HepG2 (cell line): Measurements from ENCODE around the gene GMPPA. TPM values are rescaled to one million over a fixed set of nuclear protein-coding genes. Genes with fewer than 3 reads are reported as not detected.

Experiments
- ATAC-seq: fragments of 200-7000 bp; cut with Tn5 transposase; 3 replicates; pipeline ENCODE4 v1.9.1; 2020; ENCODE audit warnings: mild to moderate bottlenecking, moderate library complexity
- BruUV-seq: library from RNA; stranded (reverse); fragments of 400-500 nt; replicated peaks from 2 replicates; lab custom pipeline; 2021; lab: Mats Ljungman, UMichigan
- CTCF ChIA-PET: fragments of 300-600 bp; formaldehyde crosslinking; extraction: SDS; loops from one replicate; lab custom pipeline; 2021; ENCODE audit warnings: low total read pairs, inconsistent platforms, low intra/inter-chr PET ratio; lab: Yijun Ruan, JAX
- POLR2A ChIA-PET: fragments of 350-600 bp; sonication (Branson Sonifier 250); formaldehyde crosslinking; loops from one replicate; lab custom pipeline; 2020; ENCODE audit warnings: antibody characterized with exemption, inconsistent platforms; lab: Yijun Ruan, JAX
- DNase-seq: peaks from one replicate; pipeline ENCODE4 v3.0.0-alpha.2; 2015; ENCODE audit warnings: low spot score
- FAIRE-seq: peaks from 3 replicates; lab custom pipeline; 2011; peaks lifted over from hg19 to GRCh38; lab: Jason Lieb, UNC
- H2AFZ ChIP-seq: one replicate; pipeline ENCODE4 v1.6.1; 2011; ENCODE audit warnings: low read length, inconsistent platforms
- H3K27ac ChIP-seq: fragments of 300-600 bp; 3 replicates; pipeline ENCODE4 v1.8.0; 2011; ENCODE audit warnings: mixed run types, mild to moderate bottlenecking, mixed read lengths, low read length, inconsistent platforms; ENCODE audit not compliant: insufficient read depth; ENCODE audit errors: extremely low read length
- H3K27me3 ChIP-seq, 2 experiments: fragments of 200-600 bp in 1 of 2; 2 replicates in 1 of 2; 3 replicates in 1 of 2; pipeline versions ENCODE4 v1.6.0 to v1.8.0; 2011; ENCODE audit warnings: low read length in 2 of 2, mild to moderate bottlenecking in 2 of 2, moderate library complexity in 2 of 2, inconsistent platforms in 1 of 2; ENCODE audit not compliant: insufficient read depth in 2 of 2, control insufficient read depth in 1 of 2
- H3K36me3 ChIP-seq, 2 experiments: fragments of 200-600 bp in 1 of 2; replicated peaks in 1 of 2; 2 replicates in 1 of 2; 3 replicates in 1 of 2; pipeline versions ENCODE4 v1.5.1 to v1.8.0; 2011; ENCODE audit warnings: low read length in 2 of 2, inconsistent platforms in 1 of 2; ENCODE audit not compliant: insufficient read depth in 2 of 2, control insufficient read depth in 1 of 2
- H3K4me1 ChIP-seq: 2 replicates; pipeline ENCODE4 v1.5.1; 2012; ENCODE audit warnings: low read length, inconsistent platforms; ENCODE audit not compliant: insufficient read depth
- H3K4me2 ChIP-seq: 2 replicates; pipeline ENCODE4 v1.6.0; 2011; ENCODE audit warnings: low read depth, low read length, inconsistent platforms
- H3K4me3 ChIP-seq, 3 experiments: fragments of 200-600 bp in 1 of 3; sonication (generic), shearing (Covaris generic) in 1 of 3; replicated peaks in 1 of 3; 2 replicates each; pipeline ENCODE4 v1.5.1; 2011 to 2016; ENCODE audit warnings: low read length in 3 of 3, inconsistent platforms in 2 of 3, low read depth in 2 of 3, mild to moderate bottlenecking in 2 of 3, control low read depth in 1 of 3, mixed read lengths in 1 of 3; ENCODE audit not compliant: insufficient read depth in 1 of 3
- H3K79me2 ChIP-seq: one replicate; pipeline ENCODE4 v1.6.1; 2011; ENCODE audit warnings: low read length, inconsistent platforms; ENCODE audit not compliant: insufficient read depth
- H3K9ac ChIP-seq: 2 replicates; pipeline ENCODE4 v1.6.0; 2011; ENCODE audit warnings: mild to moderate bottlenecking, low read depth, low read length, inconsistent platforms; ENCODE audit not compliant: insufficient read depth
- H3K9me3 ChIP-seq: 2 replicates; pipeline ENCODE4 v1.5.1; 2012; ENCODE audit warnings: mild to moderate bottlenecking, low read length
- H4K20me1 ChIP-seq: 2 replicates; pipeline ENCODE4 v1.6.0; 2011; ENCODE audit warnings: inconsistent platforms, mild to moderate bottlenecking, low read length, moderate library complexity; ENCODE audit not compliant: insufficient read depth
- HNF4G ChIP-seq, 2 experiments: sonication (generic) in 1 of 2; formaldehyde crosslinking in 1 of 2; IDR thresholded peaks; 2 replicates each; pipeline versions ENCODE4 v1.4.0 to v1.6.1; 2011 to 2020; ENCODE audit warnings: borderline replicate concordance in 2 of 2, low read depth in 2 of 2, mild to moderate bottlenecking in 2 of 2, low read length in 1 of 2, missing genetic modification reagents in 1 of 2, moderate library complexity in 1 of 2
- KDM4B ChIP-seq: sonication (generic); formaldehyde crosslinking; IDR thresholded peaks from 2 replicates; pipeline ENCODE4 v1.4.0; 2020; ENCODE audit warnings: missing genetic modification reagents
- MXD1 ChIP-seq: sonication (generic); formaldehyde crosslinking; IDR thresholded peaks from 2 replicates; pipeline ENCODE4 v1.4.0; 2020; ENCODE audit warnings: mild to moderate bottlenecking, missing genetic modification reagents
- MYC ChIP-seq: sonication (generic); formaldehyde crosslinking; IDR thresholded peaks from 2 replicates; pipeline ENCODE4 v1.9.0; 2021; ENCODE audit warnings: missing genetic modification reagents, borderline replicate concordance
- NR2F2 ChIP-seq: IDR thresholded peaks from 2 replicates; pipeline ENCODE4 v1.6.1; 2012; ENCODE audit warnings: low read depth, inconsistent platforms, borderline replicate concordance
- TEAD3 ChIP-seq: optimal IDR thresholded peaks from 2 replicates; pipeline ENCODE3; 2016; ENCODE audit warnings: borderline replicate concordance
- THAP9 ChIP-seq: sonication (generic); formaldehyde crosslinking; IDR thresholded peaks from 2 replicates; pipeline ENCODE4; 2020; ENCODE audit warnings: missing genetic modification reagents, mild to moderate bottlenecking, borderline replicate concordance
- ZNF232 ChIP-seq: sonication (generic); formaldehyde crosslinking; IDR thresholded peaks from 2 replicates; pipeline ENCODE4 v1.4.0; 2020; ENCODE audit warnings: missing genetic modification reagents, borderline replicate concordance
- ZNF446 ChIP-seq: sonication (generic); formaldehyde crosslinking; IDR thresholded peaks from 2 replicates; pipeline ENCODE4 v1.5.0; 2020; ENCODE audit warnings: mild to moderate bottlenecking, missing genetic modification reagents
- ZNF720 ChIP-seq: sonication (generic); formaldehyde crosslinking; IDR thresholded peaks from 2 replicates; pipeline ENCODE4 v1.4.0; 2020; ENCODE audit warnings: missing genetic modification reagents
- WGBS: methylation state at CpG from one replicate; pipeline ENCODE4 v1.1.6; 2017; ENCODE audit warnings: low lambda C conversion rate; 5-methylcytosine and 5-hydroxymethylcytosine counted together
- in situ Hi-C: cut with HindIII; loops from 2 replicates; pipeline ENCODE4 v1.10.0; 2017; ENCODE audit warnings: low pct_unique_long_range_greater_than_20kb; ENCODE audit not compliant: extremely low pct_ligation_motif_present
- intact Hi-C: fragments of 100-400 bp; cut with micrococcal nuclease; formaldehyde crosslinking; loops from one replicate; pipeline ENCODE4 v1.10.0; 2022; ENCODE audit not compliant: unreplicated experiment
- polyA plus RNA-seq, 8 experiments: library from polyadenylated mRNA; depleted of rRNA in 3 of 8; stranded (reverse) in 7 of 8; unstranded in 1 of 8; fragments of >200 nt; fragmentation: Illumina TruSeq in 4 of 8; extraction: Trizol in 4 of 8; gene quantifications; 2 replicates each; pipeline versions ENCODE4 v1.2.1 to v1.2.3, GENCODE V29; 2011 to 2016; ENCODE audit warnings: low read depth in 4 of 8, missing spikeins in 1 of 8, mixed read lengths in 1 of 8; ENCODE audit not compliant: insufficient read depth in 1 of 8
- total RNA-seq, 5 experiments: library from RNA; depleted of rRNA; stranded (reverse); fragments of >200 nt; fragmentation: Illumina TruSeq; extraction: Trizol; gene quantifications; 2 replicates each; pipeline ENCODE4 v1.2.3, GENCODE V29; 2016; ENCODE audit warnings: low read depth in 1 of 5
- TF ChIP-seq, protein P1 (sequence below): sonication (generic); formaldehyde crosslinking; IDR thresholded peaks from 2 replicates; pipeline ENCODE4 v1.5.0; 2020; ENCODE audit warnings: missing genetic modification reagents
- TF ChIP-seq, protein P2 (sequence below): sonication (generic); formaldehyde crosslinking; IDR thresholded peaks from 2 replicates; pipeline ENCODE4 v1.4.0; 2020; ENCODE audit warnings: mild to moderate bottlenecking, missing genetic modification reagents
- TF ChIP-seq, protein P3 (sequence below): IDR thresholded peaks from 2 replicates; pipeline ENCODE4 v1.6.1; 2016; ENCODE audit warnings: low read depth, borderline replicate concordance
- TF ChIP-seq, protein P4 (sequence below): sonication (generic); formaldehyde crosslinking; IDR thresholded peaks from 2 replicates; pipeline ENCODE4 v1.9.0; 2022; ENCODE audit warnings: low read depth, missing genetic modification reagents

Gene GMPPA
- total and polyA plus RNA-seq, 2 of the 13 experiments (the other 11 are each of a cell fraction or from before 2014, with no cell fraction given) = 81.1 to 106 TPM

GRCh38 chr2:219497495-219498279, 1.0 kb upstream of the GMPPA start (continued):
- no peak; the same call in 1 of the 2 replicates for TF ChIP-seq MXD1 (CRISPR knock-in tag)
- peak; percentile 62 for TF ChIP-seq TEAD3 (CRISPR knock-in tag)
- no peak for TF ChIP-seq ZNF720
- TF ChIP-seq THAP9 (CRISPR knock-in tag) = no peak
- TF ChIP-seq, protein P1, sequence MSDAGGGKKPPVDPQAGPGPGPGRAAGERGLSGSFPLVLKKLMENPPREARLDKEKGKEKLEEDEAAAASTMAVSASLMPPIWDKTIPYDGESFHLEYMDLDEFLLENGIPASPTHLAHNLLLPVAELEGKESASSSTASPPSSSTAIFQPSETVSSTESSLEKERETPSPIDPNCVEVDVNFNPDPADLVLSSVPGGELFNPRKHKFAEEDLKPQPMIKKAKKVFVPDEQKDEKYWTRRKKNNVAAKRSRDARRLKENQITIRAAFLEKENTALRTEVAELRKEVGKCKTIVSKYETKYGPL (CRISPR knock-in tag) = no peak
- TF ChIP-seq MYC = peak; percentile 76

- H3K79me2 ChIP-seq = peaks cover 12% of the 10 kb centered on the region
- in situ Hi-C loops (no loop called here), intact Hi-C loops (loop anchor here (5.0 kb wide), 2 partner anchors 98 to 112 kb away; partner anchors contain the start of genes DNPEP and STK11IP)
- DNase-seq (no peak), FAIRE-seq (no peak), ATAC-seq (no peak)
- ChIA-PET POLR2A (interaction anchor here (0.8 to 4.4 kb wide), 20 partner anchors 12 to 497 kb away, joined by 3 to 94 read pairs (median 8); partner anchors contain the start of genes ASIC4, CHPF, DNAJB2 and DNPEP), CTCF (no interaction called here)
- BruUV-seq = no TSS peak
- H3K4me1 ChIP-seq = peaks cover 56% of the 10 kb centered on the region
- peak overlapping the region; percentile 97 for H3K4me2 ChIP-seq
- H3K27ac ChIP-seq = peak overlapping the region; percentile 70
- peak overlapping the region; percentile 79 to 93 (median 89) for H3K4me3 ChIP-seq
- no peaks in the 10 kb centered on the region for H4K20me1 ChIP-seq
- H3K27me3 ChIP-seq = peaks cover 6 to 35% of the 10 kb centered on the region in 2 experiments; a peak in 4 of 5 replicates
- H3K9me3 ChIP-seq = no peaks in the 10 kb centered on the region
- peak overlapping the region; percentile 96 for H3K9ac ChIP-seq
- 0% methylated on average over 3 of the region's 3 CpGs for WGBS
- H3K36me3 ChIP-seq = peaks cover 3 to 9% of the 10 kb centered on the region in 2 experiments; a peak in 4 of 5 replicates
- H2AFZ ChIP-seq = no peak overlapping the region
- TF ChIP-seq, protein P2, sequence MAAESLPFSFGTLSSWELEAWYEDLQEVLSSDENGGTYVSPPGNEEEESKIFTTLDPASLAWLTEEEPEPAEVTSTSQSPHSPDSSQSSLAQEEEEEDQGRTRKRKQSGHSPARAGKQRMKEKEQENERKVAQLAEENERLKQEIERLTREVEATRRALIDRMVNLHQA (CRISPR knock-in tag) = 0 out of 2 replicates have a peak, but pooled peaks have one; percentile 1
- TF ChIP-seq, protein P3, sequence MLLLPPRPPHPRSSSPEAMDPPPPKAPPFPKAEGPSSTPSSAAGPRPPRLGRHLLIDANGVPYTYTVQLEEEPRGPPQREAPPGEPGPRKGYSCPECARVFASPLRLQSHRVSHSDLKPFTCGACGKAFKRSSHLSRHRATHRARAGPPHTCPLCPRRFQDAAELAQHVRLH (CRISPR knock-in tag) = 0 out of 2 replicates have a peak, but pooled peaks have one; percentile 2
- TF ChIP-seq HNF4G (IDR thresholded peaks at IDR 0.05; ENCODE audit: borderline replicate concordance, low read depth, low read length) = no peak
- TF ChIP-seq HNF4G (CRISPR knock-in tag; IDR thresholded peaks at IDR 0.05; ENCODE audit: borderline replicate concordance, low read depth) = 0 out of 2 replicates have a peak, but pooled peaks have one; percentile 7
- peak; percentile 58; the same call in 1 of the 2 replicates for TF ChIP-seq ZNF446
- TF ChIP-seq, protein P4, sequence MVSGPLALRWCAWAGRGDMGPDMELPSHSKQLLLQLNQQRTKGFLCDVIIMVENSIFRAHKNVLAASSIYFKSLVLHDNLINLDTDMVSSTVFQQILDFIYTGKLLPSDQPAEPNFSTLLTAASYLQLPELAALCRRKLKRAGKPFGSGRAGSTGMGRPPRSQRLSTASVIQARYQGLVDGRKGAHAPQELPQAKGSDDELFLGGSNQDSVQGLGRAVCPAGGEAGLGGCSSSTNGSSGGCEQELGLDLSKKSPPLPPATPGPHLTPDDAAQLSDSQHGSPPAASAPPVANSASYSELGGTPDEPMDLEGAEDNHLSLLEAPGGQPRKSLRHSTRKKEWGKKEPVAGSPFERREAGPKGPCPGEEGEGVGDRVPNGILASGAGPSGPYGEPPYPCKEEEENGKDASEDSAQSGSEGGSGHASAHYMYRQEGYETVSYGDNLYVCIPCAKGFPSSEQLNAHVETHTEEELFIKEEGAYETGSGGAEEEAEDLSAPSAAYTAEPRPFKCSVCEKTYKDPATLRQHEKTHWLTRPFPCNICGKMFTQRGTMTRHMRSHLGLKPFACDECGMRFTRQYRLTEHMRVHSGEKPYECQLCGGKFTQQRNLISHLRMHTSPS (CRISPR knock-in tag) = no peak
- peak; percentile 1; the same call in 1 of the 2 replicates for TF ChIP-seq KDM4B
- TF ChIP-seq NR2F2 = 0 out of 2 replicates have a peak, but pooled peaks have one; percentile 5
- no peak for TF ChIP-seq ZNF232 (CRISPR knock-in tag)
Observed at GRCh38 chr2:219499058-219499307, 292 bp downstream of the GMPPA start.
